ENCODE measurements around the gene PGAM2.

Gene PGAM2

DNA sequence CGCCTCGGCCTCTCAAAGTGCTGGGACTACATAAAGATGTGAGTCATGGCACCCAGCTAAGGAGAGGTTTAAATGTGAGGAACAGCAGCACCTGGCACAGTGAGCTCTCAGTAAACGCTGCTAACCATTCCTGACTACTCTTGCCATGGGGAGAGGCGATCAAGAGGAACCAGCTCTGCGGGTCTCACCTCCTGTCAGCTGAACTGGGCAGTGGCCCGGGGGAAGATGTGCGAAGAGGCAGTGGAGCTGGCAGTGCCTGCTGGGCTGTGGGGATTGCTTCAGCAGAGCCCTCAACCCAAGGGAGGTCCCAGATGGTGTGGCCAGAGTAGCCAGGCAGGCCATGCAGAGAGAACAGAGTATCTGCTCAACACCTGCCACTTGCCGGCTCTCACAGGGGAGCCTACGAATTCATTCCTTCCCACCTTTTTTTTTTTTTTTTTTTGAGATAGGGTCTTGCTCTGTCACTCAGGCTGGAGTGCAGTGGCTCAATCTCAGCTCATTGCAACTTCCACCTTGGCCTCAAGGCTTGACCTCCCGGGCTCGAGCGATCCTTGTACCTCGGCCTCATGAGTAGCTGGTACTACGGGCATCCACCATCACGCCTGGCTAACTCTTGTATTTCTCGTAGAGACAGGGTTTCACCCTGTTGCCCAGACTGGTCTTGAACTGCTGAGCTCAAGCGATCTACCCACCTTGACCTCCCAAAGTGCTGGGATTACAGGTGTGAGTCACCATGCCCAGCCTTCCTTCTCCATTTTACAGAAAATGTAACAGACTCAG is 10.1 kb upstream of the PGAM2 start:
- Histone ChIP-seq H3K4me3 (ENCODE audit: low read length, poor library complexity, severe bottlenecking) (no peak overlapping the region), H3K27me3 (ENCODE audit: insufficient read depth, low read length, poor library complexity, severe bottlenecking) (no peaks in the 10 kb centered on the region), H3K4me1 (ENCODE audit: insufficient read depth, low read length, poor library complexity, severe bottlenecking) (peaks cover 38% of the 10 kb centered on the region), H3K79me2 (ENCODE audit: insufficient read depth, low read length) (peaks cover 35% of the 10 kb centered on the region), H3K4me2 (ENCODE audit: low read depth, low read length, poor library complexity, severe bottlenecking) (no peak overlapping the region), H3K36me3 (ENCODE audit: insufficient read depth, low read length) (peaks cover 50% of the 10 kb centered on the region; the same call in 1 of the 2 replicates), H4K20me1 (ENCODE audit: insufficient read depth, low read length, poor library complexity, severe bottlenecking) (peaks cover 10% of the 10 kb centered on the region), H3K9me2 (replicated peaks; ENCODE audit: low read depth, low read length) (no peaks in the 10 kb centered on the region), H3K9ac (ENCODE audit: low read depth, low read length, poor library complexity, severe bottlenecking) (no peak overlapping the region), H3K9me3 (ENCODE audit: insufficient read depth, low read depth, low read length) (no peaks in the 10 kb centered on the region), H3F3A (ENCODE audit: low read depth) (no peaks in the 10 kb centered on the region), H2AFZ (ENCODE audit: low read length) (no peak overlapping the region)
- no peak for TF ChIP-seq EZH2phosphoT487 (IDR thresholded peaks at IDR 0.05; ENCODE audit: borderline replicate concordance)
- TF ChIP-seq, protein P1, sequence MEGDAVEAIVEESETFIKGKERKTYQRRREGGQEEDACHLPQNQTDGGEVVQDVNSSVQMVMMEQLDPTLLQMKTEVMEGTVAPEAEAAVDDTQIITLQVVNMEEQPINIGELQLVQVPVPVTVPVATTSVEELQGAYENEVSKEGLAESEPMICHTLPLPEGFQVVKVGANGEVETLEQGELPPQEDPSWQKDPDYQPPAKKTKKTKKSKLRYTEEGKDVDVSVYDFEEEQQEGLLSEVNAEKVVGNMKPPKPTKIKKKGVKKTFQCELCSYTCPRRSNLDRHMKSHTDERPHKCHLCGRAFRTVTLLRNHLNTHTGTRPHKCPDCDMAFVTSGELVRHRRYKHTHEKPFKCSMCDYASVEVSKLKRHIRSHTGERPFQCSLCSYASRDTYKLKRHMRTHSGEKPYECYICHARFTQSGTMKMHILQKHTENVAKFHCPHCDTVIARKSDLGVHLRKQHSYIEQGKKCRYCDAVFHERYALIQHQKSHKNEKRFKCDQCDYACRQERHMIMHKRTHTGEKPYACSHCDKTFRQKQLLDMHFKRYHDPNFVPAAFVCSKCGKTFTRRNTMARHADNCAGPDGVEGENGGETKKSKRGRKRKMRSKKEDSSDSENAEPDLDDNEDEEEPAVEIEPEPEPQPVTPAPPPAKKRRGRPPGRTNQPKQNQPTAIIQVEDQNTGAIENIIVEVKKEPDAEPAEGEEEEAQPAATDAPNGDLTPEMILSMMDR (conservative IDR thresholded peaks at IDR 0.05; ENCODE audit: low read length), result no peak

DNA sequence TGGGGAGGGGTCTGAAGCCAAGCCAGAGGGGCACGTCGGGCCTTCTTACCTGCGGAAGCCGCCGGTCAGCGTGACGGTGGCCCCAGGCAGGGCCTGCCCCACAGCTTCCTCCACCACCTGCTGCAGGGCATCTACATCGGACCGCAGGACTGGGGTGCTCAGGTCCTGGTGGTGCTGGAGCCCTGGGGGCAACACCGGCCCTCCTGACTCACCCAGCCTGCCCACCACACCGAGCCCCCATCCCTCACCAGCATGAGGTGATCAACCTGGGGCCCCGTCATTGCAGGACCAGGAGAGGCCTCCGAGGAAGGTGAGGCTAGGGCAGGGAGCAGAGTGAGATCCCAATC is 9.0 kb upstream of the PGAM2 start:
- Histone ChIP-seq H3K9me2 (replicated peaks; ENCODE audit: low read depth, low read length) (no peaks in the 10 kb centered on the region), H3K79me2 (ENCODE audit: insufficient read depth, low read length) (peaks cover 23% of the 10 kb centered on the region), H3K36me3 (ENCODE audit: insufficient read depth, low read length) (peaks cover 50% of the 10 kb centered on the region; the same call in 1 of the 2 replicates), H3K9ac (ENCODE audit: low read depth, low read length, poor library complexity, severe bottlenecking) (no peak overlapping the region), H3K4me2 (ENCODE audit: low read depth, low read length, poor library complexity, severe bottlenecking) (no peak overlapping the region), H4K20me1 (ENCODE audit: insufficient read depth, low read length, poor library complexity, severe bottlenecking) (peaks cover 8% of the 10 kb centered on the region), H3F3A (ENCODE audit: low read depth) (no peaks in the 10 kb centered on the region), H2AFZ (ENCODE audit: low read length) (no peak overlapping the region), H3K27me3 (ENCODE audit: insufficient read depth, low read length, poor library complexity, severe bottlenecking) (no peaks in the 10 kb centered on the region), H3K4me3 (ENCODE audit: low read length, poor library complexity, severe bottlenecking) (no peak overlapping the region), H3K4me1 (ENCODE audit: insufficient read depth, low read length, poor library complexity, severe bottlenecking) (peaks cover 29% of the 10 kb centered on the region), H3K9me3 (ENCODE audit: insufficient read depth, low read depth, low read length) (no peaks in the 10 kb centered on the region)
- TF ChIP-seq EZH2phosphoT487 (IDR thresholded peaks at IDR 0.05; ENCODE audit: borderline replicate concordance), result no peak
- TF ChIP-seq, protein P1 (conservative IDR thresholded peaks at IDR 0.05; ENCODE audit: low read length), result no peak

DNA sequence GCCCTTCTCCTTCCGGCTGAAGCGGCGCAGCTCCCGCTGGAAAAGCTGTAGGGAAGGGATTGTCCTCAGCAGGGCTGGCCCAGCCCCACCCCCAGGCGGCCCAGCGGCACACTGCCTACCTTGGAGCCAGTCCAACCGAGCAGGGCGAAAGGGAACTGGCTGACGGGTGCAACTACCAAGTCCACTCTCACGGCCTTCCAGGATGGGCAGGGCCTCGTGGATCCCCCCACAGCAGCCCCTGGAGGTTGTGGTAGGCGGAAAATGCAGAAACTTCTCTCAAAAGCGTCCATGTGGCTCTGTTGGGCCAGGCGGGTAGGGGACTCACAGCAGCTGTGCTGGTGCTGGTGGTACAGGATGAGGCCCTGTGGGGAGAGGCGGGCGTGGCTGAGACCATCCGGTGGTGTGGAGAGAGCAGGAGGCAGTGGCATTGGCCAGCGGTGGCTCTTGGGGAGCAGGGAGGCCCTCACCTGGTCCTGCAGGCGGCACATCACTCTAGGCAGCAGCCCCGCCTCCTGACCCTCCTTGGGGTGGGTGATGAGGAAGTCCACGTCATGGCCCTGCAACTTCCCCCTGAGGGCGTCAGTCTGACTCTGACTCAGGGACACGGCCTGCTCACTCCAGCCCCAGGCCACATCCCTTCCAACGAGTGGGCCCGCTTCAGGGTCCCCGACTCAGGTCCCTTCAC is 8.4 kb upstream of the PGAM2 start:
- Histone ChIP-seq H3K9me2 (replicated peaks; ENCODE audit: low read depth, low read length) (no peaks in the 10 kb centered on the region), H3K4me1 (ENCODE audit: insufficient read depth, low read length, poor library complexity, severe bottlenecking) (peaks cover 25% of the 10 kb centered on the region), H3K79me2 (ENCODE audit: insufficient read depth, low read length) (peaks cover 18% of the 10 kb centered on the region; the same call in 1 of the 2 replicates), H3K27me3 (ENCODE audit: insufficient read depth, low read length, poor library complexity, severe bottlenecking) (no peaks in the 10 kb centered on the region), H3K36me3 (ENCODE audit: insufficient read depth, low read length) (peaks cover 45% of the 10 kb centered on the region; the same call in 1 of the 2 replicates), H2AFZ (ENCODE audit: low read length) (no peak overlapping the region), H3K9me3 (ENCODE audit: insufficient read depth, low read depth, low read length) (no peaks in the 10 kb centered on the region), H3F3A (ENCODE audit: low read depth) (no peaks in the 10 kb centered on the region), H3K9ac (ENCODE audit: low read depth, low read length, poor library complexity, severe bottlenecking) (no peak overlapping the region), H4K20me1 (ENCODE audit: insufficient read depth, low read length, poor library complexity, severe bottlenecking) (peaks cover 8% of the 10 kb centered on the region), H3K4me3 (ENCODE audit: low read length, poor library complexity, severe bottlenecking) (no peak overlapping the region), H3K4me2 (ENCODE audit: low read depth, low read length, poor library complexity, severe bottlenecking) (no peak overlapping the region)
- TF ChIP-seq, protein P1 (conservative IDR thresholded peaks at IDR 0.05; ENCODE audit: low read length), result no peak
- no peak for TF ChIP-seq EZH2phosphoT487 (IDR thresholded peaks at IDR 0.05; ENCODE audit: borderline replicate concordance)
